Osteoblast (primary cell): ENCODE measurements around the gene CARD19. TPM values are rescaled to one million over a fixed set of nuclear protein-coding genes. Genes with fewer than 3 reads are reported as not detected.

Source experiments
- DNase-seq: peaks from one replicate; pipeline ENCODE4 v3.0.0; 2011; ENCODE audit warnings: low spot score, mixed read lengths; ENCODE audit not compliant: insufficient read length; ENCODE audit errors: missing footprints
- H2AFZ ChIP-seq: 2 replicates; pipeline ENCODE4 v1.6.0; 2011; ENCODE audit warnings: mild to moderate bottlenecking, low read length
- H3K27ac ChIP-seq: 2 replicates; pipeline ENCODE4 v1.5.1; 2011; ENCODE audit warnings: mild to moderate bottlenecking, low read depth, low read length, moderate library complexity
- H3K27me3 ChIP-seq: 2 replicates; pipeline ENCODE4 v1.6.0; 2012; ENCODE audit warnings: mild to moderate bottlenecking, control low read depth, inconsistent platforms, low read length, moderate library complexity; ENCODE audit not compliant: insufficient read depth
- H3K36me3 ChIP-seq: 2 replicates; pipeline ENCODE4 v1.5.1; 2011; ENCODE audit warnings: mild to moderate bottlenecking, low read length, control low read depth, moderate library complexity; ENCODE audit not compliant: insufficient read depth
- H3K4me1 ChIP-seq: 2 replicates; pipeline ENCODE4 v1.5.1; 2011; ENCODE audit warnings: mild to moderate bottlenecking, low read length, control low read depth, moderate library complexity; ENCODE audit not compliant: insufficient read depth
- H3K4me2 ChIP-seq: 2 replicates; pipeline ENCODE4 v1.6.0; 2011; ENCODE audit warnings: mild to moderate bottlenecking, low read length; ENCODE audit not compliant: insufficient read depth
- H3K4me3 ChIP-seq: fragments of 200-600 bp; sonication (generic); 3 replicates; pipeline ENCODE4 v1.5.1; 2012; ENCODE audit warnings: mild to moderate bottlenecking, low read length, inconsistent platforms; ENCODE audit not compliant: insufficient read depth
- H3K79me2 ChIP-seq: 2 replicates; pipeline ENCODE4 v1.6.0; 2012; ENCODE audit warnings: mild to moderate bottlenecking, low read length, control low read depth, inconsistent platforms; ENCODE audit not compliant: insufficient read depth
- H3K9me3 ChIP-seq: 2 replicates; pipeline ENCODE4 v1.5.1; 2011; ENCODE audit warnings: low read depth, low read length, control low read depth
- H4K20me1 ChIP-seq: 2 replicates; pipeline ENCODE4 v1.6.0; 2012; ENCODE audit warnings: mild to moderate bottlenecking, low read length, control low read depth; ENCODE audit not compliant: insufficient read depth
- CTCF ChIP-seq: IDR thresholded peaks from 2 replicates; pipeline ENCODE4 v1.5.1; 2011; ENCODE audit warnings: mild to moderate bottlenecking, low read depth, low read length, moderate library complexity; ENCODE audit errors: extremely low read depth
- total RNA-seq: library from RNA; depleted of rRNA; stranded (reverse); fragments of >200 nt; gene quantifications from 2 replicates; pipeline ENCODE4 v1.2.3, GENCODE V29; 2012

The CARD19 gene
- total RNA-seq, 1 donor, result 38.4 TPM

GRCh38 chr9:93134740-93135444 is 38.9 kb downstream of the CARD19 start:
- no peak for DNase-seq
- no peak for TF ChIP-seq CTCF
- H3K4me3 ChIP-seq, result peak overlapping the region; percentile 82
- H3K4me1 ChIP-seq, result peaks cover 19% of the 10 kb centered on the region
- peak overlapping the region; percentile 94 for H2AFZ ChIP-seq
- no peaks in the 10 kb centered on the region for H3K36me3 ChIP-seq
- no peaks in the 10 kb centered on the region for H3K9me3 ChIP-seq
- peak overlapping the region; percentile 94 for H3K4me2 ChIP-seq
- peaks cover 23% of the 10 kb centered on the region for H3K79me2 ChIP-seq
- peak overlapping the region; percentile 81 for H3K27ac ChIP-seq
- H4K20me1 ChIP-seq, result peaks cover 19% of the 10 kb centered on the region
- H3K27me3 ChIP-seq, result no peaks in the 10 kb centered on the region

GRCh38 chr9:93136011-93136440 is 40.0 kb downstream of the CARD19 start:
- Histone ChIP-seq H4K20me1 (peaks cover 10% of the 10 kb centered on the region), H3K36me3 (no peaks in the 10 kb centered on the region), H3K27ac (no peak overlapping the region), H3K9me3 (no peaks in the 10 kb centered on the region), H2AFZ (no peak overlapping the region), H3K4me2 (peak overlapping the region; percentile 15), H3K79me2 (peaks cover 18% of the 10 kb centered on the region), H3K4me3 (no peak overlapping the region), H3K4me1 (peaks cover 19% of the 10 kb centered on the region), H3K27me3 (no peaks in the 10 kb centered on the region)
- peak; percentile 95 for DNase-seq
- no peak for TF ChIP-seq CTCF

- H3K79me2 ChIP-seq, result peaks cover 5% of the 10 kb centered on the region
- no peak overlapping the region for H3K27ac ChIP-seq
- H2AFZ ChIP-seq, result no peak overlapping the region
- no peak for TF ChIP-seq CTCF
- H3K4me3 ChIP-seq, result no peak overlapping the region
- peaks cover 17% of the 10 kb centered on the region for H3K4me1 ChIP-seq
- no peaks in the 10 kb centered on the region for H3K36me3 ChIP-seq
- H3K27me3 ChIP-seq, result no peaks in the 10 kb centered on the region
- peak; percentile 59 for DNase-seq
- H3K9me3 ChIP-seq, result no peaks in the 10 kb centered on the region
- H4K20me1 ChIP-seq, result peaks cover 2% of the 10 kb centered on the region
- H3K4me2 ChIP-seq, result no peak overlapping the region
Measured at GRCh38 chr9:93137362-93137761, 41.3 kb downstream of the CARD19 start.

GRCh38 chr9:93138171-93138764 is 42.3 kb downstream of the CARD19 start:
- Histone ChIP-seq H3K4me1 (peaks cover 8% of the 10 kb centered on the region), H3K79me2 (no peaks in the 10 kb centered on the region), H3K9me3 (no peaks in the 10 kb centered on the region), H4K20me1 (peaks cover under 1% of the 10 kb centered on the region), H3K27me3 (no peaks in the 10 kb centered on the region), H2AFZ (no peak overlapping the region), H3K27ac (no peak overlapping the region), H3K4me2 (no peak overlapping the region), H3K4me3 (no peak overlapping the region), H3K36me3 (no peaks in the 10 kb centered on the region)
- TF ChIP-seq CTCF, result no peak
- DNase-seq, result peak; percentile 66
